Vagina (tissue), 2 donors: ENCODE results near the gene TNFRSF1B.

Experiments used
- POLR2A ChIP-seq, 2 donors: fragments of 450-650 bp; IDR thresholded peaks; one replicate each; pipeline ENCODE4 v1.6.1; 2017; ENCODE audit warnings: antibody characterized with exemption in 2 of 2, mild to moderate bottlenecking in 2 of 2, moderate library complexity in 2 of 2
- TF ChIP-seq, protein P1 (sequence below), 3 experiments: fragments of 450-650 bp in 2 of 3; fragments of 200-600 bp in 1 of 3; sonication (generic) in 1 of 3; IDR thresholded peaks; one replicate each; pipeline ENCODE4 v1.5.1; 2017 to 2019; ENCODE audit warnings: antibody characterized with exemption in 3 of 3, mild to moderate bottlenecking in 2 of 3, moderate library complexity in 2 of 3

DNA sequence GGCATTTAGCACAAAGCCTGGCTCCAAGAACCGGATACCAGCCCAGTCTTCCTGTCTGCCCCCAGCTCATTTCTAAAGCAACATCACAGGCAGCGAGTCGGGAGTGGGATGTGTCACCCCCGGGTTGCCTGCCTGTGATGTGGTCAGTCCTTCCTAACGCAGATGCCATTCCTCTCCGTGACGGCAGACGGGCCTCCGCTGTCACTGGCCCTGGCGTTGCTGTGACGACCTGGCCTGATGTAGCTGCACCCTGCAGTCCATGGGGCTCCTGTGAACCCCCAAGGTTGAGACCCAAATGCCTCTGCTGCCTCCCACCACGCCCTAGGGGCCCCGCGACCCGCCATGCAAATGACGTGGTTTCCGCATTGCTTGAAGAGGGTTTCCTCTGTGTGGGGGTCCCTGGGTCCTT is 12.3 kb downstream of the TNFRSF1B start:
- TF ChIP-seq, protein P1, sequence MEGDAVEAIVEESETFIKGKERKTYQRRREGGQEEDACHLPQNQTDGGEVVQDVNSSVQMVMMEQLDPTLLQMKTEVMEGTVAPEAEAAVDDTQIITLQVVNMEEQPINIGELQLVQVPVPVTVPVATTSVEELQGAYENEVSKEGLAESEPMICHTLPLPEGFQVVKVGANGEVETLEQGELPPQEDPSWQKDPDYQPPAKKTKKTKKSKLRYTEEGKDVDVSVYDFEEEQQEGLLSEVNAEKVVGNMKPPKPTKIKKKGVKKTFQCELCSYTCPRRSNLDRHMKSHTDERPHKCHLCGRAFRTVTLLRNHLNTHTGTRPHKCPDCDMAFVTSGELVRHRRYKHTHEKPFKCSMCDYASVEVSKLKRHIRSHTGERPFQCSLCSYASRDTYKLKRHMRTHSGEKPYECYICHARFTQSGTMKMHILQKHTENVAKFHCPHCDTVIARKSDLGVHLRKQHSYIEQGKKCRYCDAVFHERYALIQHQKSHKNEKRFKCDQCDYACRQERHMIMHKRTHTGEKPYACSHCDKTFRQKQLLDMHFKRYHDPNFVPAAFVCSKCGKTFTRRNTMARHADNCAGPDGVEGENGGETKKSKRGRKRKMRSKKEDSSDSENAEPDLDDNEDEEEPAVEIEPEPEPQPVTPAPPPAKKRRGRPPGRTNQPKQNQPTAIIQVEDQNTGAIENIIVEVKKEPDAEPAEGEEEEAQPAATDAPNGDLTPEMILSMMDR (IDR thresholded peaks at IDR 0.05): no peak
- no peak for TF ChIP-seq POLR2A (IDR thresholded peaks at IDR 0.05)
